OCI-LY3 (cell line): ENCODE results near the gene MIER3.
A peak's percentile ranks its signal among the peaks of the same experiment; 100 is the strongest.

Experiments used
- H2AFZ ChIP-seq: fragments of 200-600, 300-600 bp; shearing (Covaris generic); 2 replicates; pipeline ENCODE4 v1.6.0; 2014; ENCODE audit warnings: antibody characterized with exemption, low read depth, low read length
- H3K27ac ChIP-seq: fragments of 200-600, 300-600 bp; sonication (generic); 2 replicates; pipeline ENCODE4 v1.5.1; 2014; ENCODE audit warnings: mild to moderate bottlenecking, low read length, moderate library complexity, mixed read lengths
- H3K27me3 ChIP-seq: fragments of 200-600, 300-600 bp; sonication (generic); 2 replicates; pipeline ENCODE4 v1.6.1; 2014; ENCODE audit warnings: low read depth, low read length, mixed read lengths
- H3K36me3 ChIP-seq: fragments of 200-600, 300-600 bp; sonication (generic); replicated peaks from 2 replicates; pipeline ENCODE3; 2014; ENCODE audit warnings: low read depth, low read length, mixed read lengths
- H3K4me1 ChIP-seq: fragments of 300-600, 200-600 bp; sonication (generic); 2 replicates; pipeline ENCODE4 v1.6.1; 2014; ENCODE audit warnings: low read length, mixed read lengths
- H3K4me2 ChIP-seq: fragments of 200-600, 300-600 bp; sonication (generic); 2 replicates; pipeline ENCODE4 v1.6.1; 2014; ENCODE audit warnings: low read length, mixed read lengths
- H3K4me3 ChIP-seq: fragments of 300-600, 200-600 bp; sonication (generic); 2 replicates; pipeline ENCODE4 v1.5.1; 2014; ENCODE audit warnings: antibody characterized with exemption, mild to moderate bottlenecking, low read length, moderate library complexity
- H3K79me2 ChIP-seq: fragments of 300-600, 200-600 bp; shearing (Covaris generic); 2 replicates; pipeline ENCODE4 v1.6.1; 2014; ENCODE audit warnings: mild to moderate bottlenecking, low read length, mixed read lengths
- H3K9ac ChIP-seq: fragments of 300-600, 200-600 bp; shearing (Covaris generic); 2 replicates; pipeline ENCODE4 v1.6.0; 2014; ENCODE audit warnings: mild to moderate bottlenecking, low read length, moderate library complexity
- H3K9me3 ChIP-seq: fragments of 200-600, 300-600 bp; shearing (Covaris generic); 2 replicates; pipeline ENCODE4 v1.6.1; 2014; ENCODE audit warnings: low read length, mixed read lengths; ENCODE audit not compliant: insufficient read depth
- H4K20me1 ChIP-seq: fragments of 200-600, 300-600 bp; sonication (generic); 2 replicates; pipeline ENCODE4 v1.6.1; 2016; ENCODE audit warnings: low read length, mixed read lengths; ENCODE audit not compliant: insufficient read depth
- EZH2phosphoT487 ChIP-seq: fragments of 200-600 bp; shearing (Covaris generic); IDR thresholded peaks from 2 replicates; pipeline ENCODE4 v1.6.1; 2018; ENCODE audit warnings: antibody characterized with exemption, mixed run types, low read depth
- TF ChIP-seq, protein P1 (sequence below): fragments of 200-600, 300-600 bp; sonication (generic); IDR thresholded peaks from 2 replicates; pipeline ENCODE4 v1.5.1; 2014; ENCODE audit warnings: antibody characterized with exemption, low read length, low read depth

Gene MIER3

DNA sequence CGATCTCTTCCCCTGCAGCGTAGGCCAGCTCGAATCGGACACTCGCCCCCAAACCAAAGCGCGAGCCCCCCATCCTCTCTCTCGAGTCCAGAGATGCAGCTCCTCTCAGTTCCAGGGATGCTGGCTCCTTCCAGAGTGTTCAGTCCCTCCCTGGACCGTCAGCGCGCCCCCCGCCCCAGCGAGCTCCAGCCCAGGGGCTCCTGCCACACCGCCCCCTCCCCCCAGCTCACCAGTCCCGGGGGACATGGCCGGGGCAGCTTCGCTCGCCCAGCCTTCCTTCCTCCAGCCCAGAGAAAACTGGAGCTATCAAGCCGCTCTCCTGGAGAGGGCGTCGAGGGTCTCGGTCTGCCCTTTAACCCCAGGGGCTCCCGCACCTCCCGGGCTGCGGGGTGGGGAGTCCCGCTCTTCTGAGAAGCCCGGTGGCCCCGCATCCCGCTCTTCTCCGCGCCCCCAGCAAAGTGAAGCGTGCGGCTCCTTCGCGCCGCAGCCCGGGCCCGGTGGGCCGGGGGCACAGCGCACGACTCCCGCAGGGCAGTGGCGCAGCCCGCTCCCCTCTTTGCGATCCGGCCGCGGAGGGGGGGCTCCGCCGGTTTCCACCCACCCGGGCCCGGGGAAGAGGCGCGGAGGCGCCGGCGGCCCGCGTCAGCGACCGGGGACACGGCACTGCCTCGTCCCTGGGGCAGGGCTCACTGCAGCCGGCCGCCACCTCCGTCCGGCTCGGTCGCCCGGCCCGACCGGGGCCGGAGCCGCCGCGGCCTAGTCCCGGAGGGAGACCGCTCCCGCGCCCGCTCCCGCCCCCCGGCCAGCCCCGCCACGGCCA is 587 bp downstream of the MIER3 start:
- peak overlapping the region; percentile 78 for H3K9ac ChIP-seq
- peaks cover 16% of the 10 kb centered on the region for H3K27me3 ChIP-seq
- H3K36me3 ChIP-seq: no peaks in the 10 kb centered on the region
- H3K27ac ChIP-seq: no peak overlapping the region
- peaks cover 7% of the 10 kb centered on the region; the same call in 1 of the 2 replicates for H4K20me1 ChIP-seq
- TF ChIP-seq, protein P1, sequence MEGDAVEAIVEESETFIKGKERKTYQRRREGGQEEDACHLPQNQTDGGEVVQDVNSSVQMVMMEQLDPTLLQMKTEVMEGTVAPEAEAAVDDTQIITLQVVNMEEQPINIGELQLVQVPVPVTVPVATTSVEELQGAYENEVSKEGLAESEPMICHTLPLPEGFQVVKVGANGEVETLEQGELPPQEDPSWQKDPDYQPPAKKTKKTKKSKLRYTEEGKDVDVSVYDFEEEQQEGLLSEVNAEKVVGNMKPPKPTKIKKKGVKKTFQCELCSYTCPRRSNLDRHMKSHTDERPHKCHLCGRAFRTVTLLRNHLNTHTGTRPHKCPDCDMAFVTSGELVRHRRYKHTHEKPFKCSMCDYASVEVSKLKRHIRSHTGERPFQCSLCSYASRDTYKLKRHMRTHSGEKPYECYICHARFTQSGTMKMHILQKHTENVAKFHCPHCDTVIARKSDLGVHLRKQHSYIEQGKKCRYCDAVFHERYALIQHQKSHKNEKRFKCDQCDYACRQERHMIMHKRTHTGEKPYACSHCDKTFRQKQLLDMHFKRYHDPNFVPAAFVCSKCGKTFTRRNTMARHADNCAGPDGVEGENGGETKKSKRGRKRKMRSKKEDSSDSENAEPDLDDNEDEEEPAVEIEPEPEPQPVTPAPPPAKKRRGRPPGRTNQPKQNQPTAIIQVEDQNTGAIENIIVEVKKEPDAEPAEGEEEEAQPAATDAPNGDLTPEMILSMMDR: no peak
- TF ChIP-seq EZH2phosphoT487: no peak
- peaks cover 11% of the 10 kb centered on the region; the same call in 1 of the 2 replicates for H3K4me1 ChIP-seq
- H3K79me2 ChIP-seq: peaks cover 14% of the 10 kb centered on the region; the same call in 1 of the 2 replicates
- H2AFZ ChIP-seq: no peak overlapping the region
- no peaks in the 10 kb centered on the region for H3K9me3 ChIP-seq
- peak overlapping the region; percentile 95 for H3K4me2 ChIP-seq
- peak overlapping the region; percentile 95 for H3K4me3 ChIP-seq

DNA sequence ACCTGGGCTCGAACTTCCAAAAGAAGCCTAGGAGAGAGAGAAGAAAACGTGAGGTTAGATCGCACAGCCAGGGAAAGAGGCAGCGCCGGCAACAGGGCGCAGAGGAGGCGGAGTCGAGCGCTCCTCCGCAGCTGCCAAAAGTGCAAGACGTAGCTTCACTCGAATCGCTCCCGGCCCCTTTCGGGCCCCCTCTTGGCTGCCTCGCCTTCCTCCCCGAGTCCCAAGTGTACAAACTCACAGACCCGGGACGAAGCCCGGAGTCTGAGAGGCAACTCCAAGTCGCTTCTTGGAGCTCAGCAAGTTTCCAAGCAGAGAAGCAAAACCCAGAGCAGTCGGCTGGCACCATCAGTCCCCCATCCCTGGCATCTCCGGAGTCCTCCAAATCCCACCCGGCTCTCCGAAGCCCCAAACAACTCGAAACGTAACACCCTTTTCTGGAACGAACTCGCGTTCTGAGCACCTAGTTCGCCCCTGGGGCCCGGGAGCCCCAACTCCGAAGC is 1.2 kb downstream of the MIER3 start:
- Histone ChIP-seq H3K79me2 (peaks cover 14% of the 10 kb centered on the region; the same call in 1 of the 2 replicates), H2AFZ (no peak overlapping the region), H3K27ac (no peak overlapping the region)

GRCh38 chr5:56947052-56947451 is 4.9 kb downstream of the MIER3 start:
- Histone ChIP-seq H3K4me2 (no peak overlapping the region), H3K79me2 (peaks cover 14% of the 10 kb centered on the region; the same call in 1 of the 2 replicates), H3K4me3 (no peak overlapping the region), H3K27ac (no peak overlapping the region), H3K36me3 (no peaks in the 10 kb centered on the region), H4K20me1 (peaks cover 7% of the 10 kb centered on the region; the same call in 1 of the 2 replicates), H3K9me3 (no peaks in the 10 kb centered on the region), H3K4me1 (peaks cover 8% of the 10 kb centered on the region; the same call in 1 of the 2 replicates), H3K9ac (no peak overlapping the region), H2AFZ (no peak overlapping the region), H3K27me3 (no peaks in the 10 kb centered on the region)
- TF ChIP-seq, protein P1: no peak
- TF ChIP-seq EZH2phosphoT487: no peak

More for the DNA sequence above, 1.2 kb downstream of the MIER3 start:
- H3K9me3 ChIP-seq: no peaks in the 10 kb centered on the region
- peak overlapping the region; percentile 78 for H3K9ac ChIP-seq
- H3K4me2 ChIP-seq: peak overlapping the region; percentile 95
- peaks cover 16% of the 10 kb centered on the region for H3K27me3 ChIP-seq
- no peak for TF ChIP-seq EZH2phosphoT487
- TF ChIP-seq, protein P1: no peak
- peaks cover 10% of the 10 kb centered on the region; the same call in 1 of the 2 replicates for H3K4me1 ChIP-seq
- H3K4me3 ChIP-seq: peak overlapping the region; percentile 95
- H3K36me3 ChIP-seq: no peaks in the 10 kb centered on the region
- peaks cover 7% of the 10 kb centered on the region; the same call in 1 of the 2 replicates for H4K20me1 ChIP-seq

- Histone ChIP-seq H3K79me2 (no peaks in the 10 kb centered on the region), H3K27ac (no peak overlapping the region), H3K9me3 (no peaks in the 10 kb centered on the region), H2AFZ (no peak overlapping the region), H3K27me3 (no peaks in the 10 kb centered on the region), H3K4me1 (no peaks in the 10 kb centered on the region), H3K36me3 (peaks cover 5% of the 10 kb centered on the region), H4K20me1 (no peaks in the 10 kb centered on the region), H3K4me3 (no peak overlapping the region), H3K9ac (no peak overlapping the region), H3K4me2 (no peak overlapping the region)
- TF ChIP-seq, protein P1: no peak
- no peak for TF ChIP-seq EZH2phosphoT487
These were observed 9.9 kb downstream of the MIER3 start for GRCh38 chr5:56941981-56942380.
